COLO668 (cell line): ENCODE results near the gene CDK14.
A peak's percentile ranks its signal among the peaks of the same experiment; 100 is the strongest.
"Not testable (repeated sequence)": the region's sequence is repeated elsewhere in the genome, so short reads cannot be mapped to it uniquely, and the experiment has no call there.

Experiments used
- DNase-seq: peaks from one replicate; lab custom pipeline; 2025; ENCODE audit not compliant: unreplicated experiment; lab: John Stamatoyannopoulos, UW

CDK14 gene

DNA sequence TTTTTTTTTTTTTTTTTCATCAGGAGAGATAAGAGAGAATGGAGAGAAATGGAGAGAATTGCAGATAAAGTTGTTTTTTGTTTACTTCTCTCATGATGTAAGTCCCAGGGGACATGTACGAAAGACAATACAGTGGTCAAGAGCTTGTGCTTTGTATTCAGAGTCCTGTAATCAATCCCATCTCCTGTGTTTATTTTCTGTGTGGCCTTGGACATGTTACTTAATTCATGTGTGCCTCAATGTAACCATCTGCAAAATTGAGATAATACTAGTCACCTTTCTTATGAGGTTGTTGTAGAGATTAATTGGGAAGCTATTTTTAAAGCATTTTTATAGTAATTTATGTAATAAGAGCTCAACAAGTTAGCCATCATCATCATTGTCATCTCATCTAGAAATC, 117.5 kb downstream of the CDK14 start:
- DNase-seq: no peak

- no peak for DNase-seq
These were observed 118.9 kb downstream of the CDK14 start for GRCh38 chr7:90715067-90715466.

GRCh38 chr7:90717296-90718060, 121.4 kb downstream of the CDK14 start:
- DNase-seq: no peak

- DNase-seq: no peak
These were observed 123.0 kb downstream of the CDK14 start for GRCh38 chr7:90719155-90719554.

DNA sequence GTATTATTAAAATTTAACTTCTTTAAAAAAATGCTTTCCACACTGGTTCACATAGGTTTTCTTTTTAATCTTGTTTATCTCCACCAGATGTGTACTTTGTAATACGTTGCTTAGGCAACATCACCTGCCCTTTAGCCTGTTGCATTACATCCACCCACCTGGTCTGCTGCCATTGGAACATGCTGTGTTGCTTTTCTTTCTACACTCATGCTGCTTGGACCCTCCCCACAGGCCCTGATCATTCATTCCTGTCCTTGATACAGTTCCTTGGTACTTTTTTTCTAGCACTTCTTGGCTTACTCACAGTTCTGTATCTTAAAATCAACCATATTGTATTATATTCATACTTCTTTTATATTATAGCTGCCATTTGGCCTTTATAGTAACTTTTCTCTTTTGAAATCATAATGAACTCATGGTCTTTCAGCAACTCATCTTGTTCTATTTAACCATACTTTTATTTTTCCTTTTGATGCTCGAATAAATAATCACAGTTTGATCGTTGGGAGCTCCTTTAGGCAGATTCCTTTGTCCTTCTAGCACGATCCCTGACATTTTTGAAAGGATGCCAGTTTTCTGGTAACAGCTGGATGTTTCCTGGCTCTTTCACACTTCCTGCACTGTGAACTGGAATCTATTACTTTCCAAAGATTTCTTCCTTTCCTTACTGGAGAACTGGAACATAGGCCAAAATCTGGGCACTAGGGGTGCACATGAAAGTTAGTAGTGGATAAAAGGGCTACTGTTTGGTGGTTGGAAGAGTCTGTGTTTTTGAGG, 125.1 kb downstream of the CDK14 start:
- peak; percentile 43 for DNase-seq

- no peak for DNase-seq
These were observed 125.8 kb downstream of the CDK14 start for GRCh38 chr7:90721869-90722431.

GRCh38 chr7:90723233-90723632, 127.1 kb downstream of the CDK14 start:
- DNase-seq: no peak

- DNase-seq: no peak
These were observed 127.7 kb downstream of the CDK14 start for GRCh38 chr7:90723866-90724265.

DNA sequence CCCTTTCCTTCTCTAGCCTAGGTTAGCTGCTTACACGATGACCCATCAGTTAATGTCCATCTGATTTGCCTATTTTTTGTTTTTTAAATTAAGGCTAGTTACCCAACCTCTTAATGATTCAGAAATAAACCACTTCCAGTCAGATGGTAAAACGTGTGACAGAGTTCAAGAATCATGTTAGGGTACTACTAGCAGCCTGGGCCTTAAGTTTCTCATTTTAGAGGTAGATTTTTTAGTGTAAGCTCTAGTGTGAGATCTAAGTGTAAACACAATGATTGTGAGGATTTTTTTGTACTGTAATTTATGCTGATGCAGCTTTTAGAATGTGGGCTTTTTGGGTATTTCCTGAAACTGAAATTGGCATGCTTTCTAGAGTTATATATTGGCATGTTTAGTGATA, 130.0 kb downstream of the CDK14 start:
- DNase-seq: no peak

DNA sequence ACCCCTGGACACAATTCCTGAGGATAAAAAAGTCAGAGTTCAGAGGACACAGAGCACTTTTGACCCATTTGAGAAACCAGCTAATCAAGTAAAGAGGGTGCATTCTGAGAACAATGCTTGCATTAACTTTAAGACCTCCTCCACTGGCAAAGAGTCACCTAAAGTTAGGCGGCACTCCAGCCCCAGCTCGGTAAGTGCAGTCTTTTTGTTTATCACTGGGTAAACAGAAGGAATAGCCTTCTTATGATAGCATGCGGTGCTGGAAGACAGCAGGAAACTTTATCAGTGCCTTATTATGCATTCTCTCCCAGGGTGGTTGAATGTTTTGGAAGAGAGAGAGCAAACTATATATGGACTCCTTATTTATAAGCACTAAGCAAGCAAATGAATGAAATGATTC, 130.5 kb downstream of the CDK14 start:
- DNase-seq: no peak

GRCh38 chr7:90727412-90727811, 131.3 kb downstream of the CDK14 start:
- DNase-seq: no peak

GRCh38 chr7:90728568-90728967, 132.4 kb downstream of the CDK14 start:
- no peak for DNase-seq

DNA sequence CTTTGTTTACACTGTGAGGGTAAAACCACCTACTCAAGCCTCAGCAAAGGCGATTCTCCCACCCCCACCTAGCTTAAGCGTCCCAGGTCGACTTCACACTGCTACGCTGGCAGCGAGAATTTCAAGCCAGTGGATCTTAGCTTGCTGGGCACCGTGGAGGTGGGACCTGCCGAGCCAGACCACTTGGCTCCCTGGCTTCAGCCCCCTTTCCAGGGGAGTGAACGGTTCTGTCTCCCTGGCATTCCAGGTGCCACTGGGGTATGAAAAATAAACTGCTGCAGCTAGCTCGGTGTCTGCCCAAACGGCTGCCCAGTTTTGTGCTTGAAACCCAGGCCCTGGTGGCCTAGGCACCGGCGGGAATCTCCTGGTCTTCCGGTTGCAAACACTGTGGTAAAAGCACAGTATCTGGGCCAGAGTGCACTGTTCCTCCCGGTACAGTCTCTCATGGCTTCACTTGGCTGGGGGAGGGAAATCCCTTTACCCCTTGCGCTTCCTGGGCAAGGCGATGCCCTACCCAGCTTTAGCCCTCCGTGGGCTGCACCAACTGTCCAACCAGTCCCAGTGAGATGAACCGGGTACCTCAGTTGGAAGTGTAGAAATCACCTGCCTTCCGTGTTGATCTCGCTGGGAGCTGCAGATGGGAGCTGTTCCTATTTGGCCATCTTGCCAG, 139.6 kb downstream of the CDK14 start:
- DNase-seq: not testable (repeated sequence)

GRCh38 chr7:90736316-90736715, 140.2 kb downstream of the CDK14 start:
- no peak for DNase-seq

- no peak for DNase-seq
These were observed 141.1 kb downstream of the CDK14 start for GRCh38 chr7:90736968-90737939.

DNA sequence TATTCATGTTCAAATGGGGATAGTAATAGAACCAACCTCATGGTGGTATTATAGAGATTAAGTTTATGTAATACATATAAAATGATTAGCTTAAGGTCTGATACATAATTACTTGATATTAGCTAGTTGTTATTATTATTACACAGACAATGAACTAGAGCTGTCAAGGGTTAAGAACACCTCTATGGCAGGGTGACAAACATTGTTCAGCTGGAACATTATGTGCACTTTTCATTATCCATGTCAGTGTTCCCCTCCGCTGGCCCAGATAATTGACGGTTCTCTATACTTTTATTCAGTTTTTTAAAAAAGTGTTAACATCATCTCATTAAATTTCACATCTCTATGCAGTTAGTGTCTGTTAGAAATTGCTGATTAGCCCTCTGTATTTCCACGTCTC, 142.1 kb downstream of the CDK14 start:
- no peak for DNase-seq

GRCh38 chr7:90739716-90740115, 143.6 kb downstream of the CDK14 start:
- DNase-seq: no peak

DNA sequence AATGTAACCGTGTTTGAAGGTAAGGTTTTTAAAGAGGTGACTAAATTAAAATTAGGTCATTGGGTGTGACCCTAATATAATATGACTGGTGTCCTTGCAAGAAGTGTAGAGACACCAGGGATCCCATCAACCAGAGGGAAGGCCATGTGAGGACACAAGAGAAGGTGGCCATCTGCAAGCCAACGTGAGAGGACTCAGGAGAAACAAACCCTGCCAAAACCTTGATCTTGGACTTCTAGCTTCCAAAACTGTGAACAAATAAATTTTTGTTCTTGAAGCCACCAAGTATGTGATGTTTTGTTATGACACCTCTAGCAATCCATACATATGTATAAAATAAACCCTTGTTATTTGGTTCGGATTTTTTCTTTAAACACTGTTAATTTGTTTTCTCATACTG, 144.3 kb downstream of the CDK14 start:
- no peak for DNase-seq

DNA sequence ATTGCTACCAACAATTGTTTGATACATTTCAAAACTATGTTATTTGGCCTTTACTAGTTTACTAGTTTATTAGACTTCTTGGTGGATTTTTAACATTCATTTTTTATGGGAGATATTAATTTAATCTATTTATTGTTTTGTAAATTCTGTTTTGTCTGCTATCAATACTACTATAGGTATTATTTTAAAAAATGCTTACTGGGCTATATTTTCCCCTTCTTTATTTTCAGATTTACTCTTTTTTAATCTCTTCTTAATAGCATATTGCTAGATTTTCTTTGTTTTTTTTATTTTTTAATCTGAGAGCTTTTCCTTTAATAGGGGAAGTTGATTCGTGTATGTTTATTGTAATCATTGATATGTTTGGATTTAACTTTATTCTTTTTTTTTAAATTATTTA, 147.5 kb downstream of the CDK14 start:
- DNase-seq: no peak

DNA sequence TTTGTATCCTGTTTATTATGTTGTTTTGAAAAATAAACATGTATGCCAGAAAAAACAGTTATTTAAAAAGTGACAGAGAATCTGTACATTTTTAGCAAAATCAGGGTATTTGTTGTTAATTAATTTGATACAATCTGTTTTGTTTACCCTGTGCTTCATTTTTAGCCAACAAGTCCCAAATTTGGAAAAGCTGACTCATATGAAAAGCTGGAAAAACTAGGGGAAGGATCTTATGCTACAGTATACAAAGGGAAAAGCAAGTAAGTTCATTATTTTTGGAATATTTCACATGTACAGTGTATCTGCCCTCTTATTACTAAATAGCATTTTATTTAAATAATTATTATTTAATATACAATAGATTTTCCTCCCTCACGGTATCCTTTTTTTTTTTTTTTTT, 151.4 kb downstream of the CDK14 start:
- DNase-seq: no peak
